ENCODE data around the gene PIPOX. TPM values are rescaled to one million over a fixed set of nuclear protein-coding genes. Genes with fewer than 3 reads are reported as not detected.

The PIPOX gene
- total RNA-seq, 2 experiments from 2014 or later: 1.5 to 2.4 TPM

DNA sequence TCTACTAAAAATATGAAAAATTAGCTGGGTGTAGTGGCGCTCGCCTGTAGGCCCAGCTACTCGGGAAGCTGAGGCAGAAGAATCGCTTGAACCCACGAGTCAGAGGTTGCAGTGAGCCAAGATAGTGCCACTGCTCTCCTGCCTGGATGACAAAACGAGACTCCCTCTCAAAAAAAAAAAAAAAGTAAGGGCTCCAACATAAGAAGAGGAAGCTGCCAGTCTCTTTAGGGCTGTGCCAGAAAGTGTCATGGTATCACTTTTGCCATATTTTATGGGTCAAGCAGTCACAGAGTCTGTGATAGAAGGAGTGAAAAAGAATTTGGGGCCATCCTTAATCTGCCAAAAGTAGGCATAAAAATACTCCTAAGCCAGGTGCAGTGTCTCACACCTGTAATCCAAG is 1.4 kb upstream of the PIPOX start:
- Mint-ChIP-seq H3K9me3 (no peaks in the 10 kb centered on the region), H3K27me3 (peaks cover 10% of the 10 kb centered on the region), H3K4me1 (ENCODE audit: low read depth) (peaks cover 4% of the 10 kb centered on the region), H3K4me3 (no peak overlapping the region), H3K36me3 (no peaks in the 10 kb centered on the region), H3K27ac (no peak overlapping the region)
- ChIA-PET POLR2A (no interaction called here), CTCF (interaction anchor here (0.7 kb wide), 1 partner anchor 8 kb away, joined by 3 read pairs; no protein-coding TSS in a partner anchor)
- DNase-seq: no peak
- intact Hi-C loops (cut with micrococcal nuclease): no loop called here

DNA sequence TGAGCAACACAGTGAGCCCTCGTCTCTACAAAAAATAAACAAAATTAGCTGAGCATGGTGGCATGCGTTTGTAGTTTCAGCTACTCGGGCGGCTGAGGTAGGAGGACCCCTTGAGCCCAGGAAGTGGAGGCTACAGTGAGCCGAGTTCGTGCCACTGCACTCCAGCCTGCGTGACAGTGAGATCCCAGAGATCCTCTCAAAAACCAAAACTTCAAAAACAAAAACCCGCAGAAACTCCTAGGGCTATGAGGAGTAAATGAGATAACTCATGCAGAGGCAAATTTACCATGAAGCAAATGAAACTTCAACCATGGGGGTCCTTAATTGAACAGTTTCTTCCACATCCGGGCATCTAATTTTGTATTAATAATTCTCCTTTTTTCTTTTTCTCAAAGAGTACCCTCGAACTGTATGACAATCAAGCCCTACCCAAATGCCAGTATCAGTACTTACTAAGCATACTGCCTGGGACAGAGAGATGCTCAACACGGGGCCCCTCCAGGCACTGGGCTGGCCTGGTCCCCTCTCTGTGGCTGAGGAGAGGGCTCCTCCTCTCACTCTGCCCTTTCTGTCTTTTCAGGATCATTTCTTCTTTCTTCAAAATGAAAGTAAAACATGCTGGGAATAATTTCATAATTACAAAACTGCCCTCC is 789 bp upstream of the PIPOX start:
- Mint-ChIP-seq H3K4me1 (ENCODE audit: low read depth) (peaks cover 4% of the 10 kb centered on the region), H3K27ac (no peak overlapping the region), H3K36me3 (no peaks in the 10 kb centered on the region), H3K27me3 (peaks cover 10% of the 10 kb centered on the region), H3K4me3 (no peak overlapping the region), H3K9me3 (no peaks in the 10 kb centered on the region)
- DNase-seq: no peak
- ChIA-PET POLR2A (no interaction called here), CTCF (interaction anchor here (0.7 kb wide), 1 partner anchor 9 kb away, joined by 3 read pairs; no protein-coding TSS in a partner anchor)
- intact Hi-C loops (cut with micrococcal nuclease): no loop called here

DNA sequence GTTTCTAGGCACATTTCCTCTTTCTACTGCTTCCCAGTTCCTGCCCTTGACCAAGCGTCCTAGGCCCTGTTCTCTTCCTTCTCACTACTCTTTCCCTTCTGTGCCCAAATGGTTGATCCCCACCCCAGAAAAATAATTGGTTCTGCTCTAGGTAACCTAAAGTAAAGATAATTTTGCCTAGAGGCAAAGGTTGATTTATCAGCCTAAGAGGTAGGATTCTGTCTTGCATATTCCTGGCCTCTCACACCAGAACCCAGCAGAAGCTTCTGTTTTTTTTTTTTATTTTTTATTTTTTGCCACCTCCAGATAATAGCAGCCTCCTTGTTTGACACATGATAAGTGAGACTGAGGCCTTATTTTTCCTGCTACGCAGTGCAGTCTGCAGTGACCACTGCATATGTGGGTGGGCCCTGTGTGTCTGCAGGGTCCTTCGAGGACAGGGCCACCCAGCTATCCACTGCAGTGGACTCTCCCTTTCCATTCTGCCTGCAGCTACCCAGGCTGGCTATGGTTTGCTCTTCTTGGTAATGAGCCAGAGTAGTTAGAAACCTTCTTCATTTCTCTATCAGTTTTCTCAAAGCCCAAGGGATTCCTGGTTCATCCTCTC is 701 bp downstream of the PIPOX start:
- Mint-ChIP-seq H3K27me3 (peaks cover 14% of the 10 kb centered on the region), H3K4me1 (ENCODE audit: low read depth) (peaks cover 10% of the 10 kb centered on the region), H3K4me3 (no peak overlapping the region), H3K27ac (no peak overlapping the region), H3K36me3 (no peaks in the 10 kb centered on the region), H3K9me3 (no peaks in the 10 kb centered on the region)
- intact Hi-C loops (cut with micrococcal nuclease): no loop called here
- DNase-seq: no peak
- POLR2A ChIA-PET: no interaction called here
- CTCF ChIA-PET: interaction anchor here (0.8 kb wide), 1 partner anchor 68 kb away, joined by 4 read pairs; no protein-coding TSS in a partner anchor

DNA sequence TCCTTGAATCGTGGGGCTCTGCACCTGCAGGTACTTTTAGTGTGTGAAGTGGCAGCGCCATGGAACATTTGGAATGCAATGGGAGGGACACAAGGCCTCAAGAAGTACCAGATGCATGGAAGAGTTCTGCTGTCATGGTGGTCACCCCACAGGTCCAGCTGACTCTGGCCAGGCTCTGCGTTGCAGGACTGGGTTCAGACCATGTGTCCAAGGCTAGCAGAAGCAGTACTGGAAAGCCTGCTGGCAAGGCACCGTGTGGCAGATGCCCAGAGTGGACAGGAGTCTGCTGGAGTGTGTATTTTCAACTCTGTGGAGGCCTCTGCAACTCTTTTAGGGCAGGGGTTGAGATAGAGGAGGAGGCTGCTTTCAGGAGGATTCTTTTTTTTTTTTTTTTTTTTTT is 2.1 kb downstream of the PIPOX start:
- ChIA-PET CTCF (no interaction called here), POLR2A (no interaction called here)
- DNase-seq: no peak
- intact Hi-C loops (cut with micrococcal nuclease): no loop called here
- no peak overlapping the region for H3K27ac Mint-ChIP-seq
- peaks cover 11% of the 10 kb centered on the region for H3K4me1 Mint-ChIP-seq (ENCODE audit: low read depth)
- no peak overlapping the region for H3K4me3 Mint-ChIP-seq
- no peaks in the 10 kb centered on the region for H3K36me3 Mint-ChIP-seq
- H3K9me3 Mint-ChIP-seq: no peaks in the 10 kb centered on the region
- H3K27me3 Mint-ChIP-seq: peaks cover 16% of the 10 kb centered on the region

DNA sequence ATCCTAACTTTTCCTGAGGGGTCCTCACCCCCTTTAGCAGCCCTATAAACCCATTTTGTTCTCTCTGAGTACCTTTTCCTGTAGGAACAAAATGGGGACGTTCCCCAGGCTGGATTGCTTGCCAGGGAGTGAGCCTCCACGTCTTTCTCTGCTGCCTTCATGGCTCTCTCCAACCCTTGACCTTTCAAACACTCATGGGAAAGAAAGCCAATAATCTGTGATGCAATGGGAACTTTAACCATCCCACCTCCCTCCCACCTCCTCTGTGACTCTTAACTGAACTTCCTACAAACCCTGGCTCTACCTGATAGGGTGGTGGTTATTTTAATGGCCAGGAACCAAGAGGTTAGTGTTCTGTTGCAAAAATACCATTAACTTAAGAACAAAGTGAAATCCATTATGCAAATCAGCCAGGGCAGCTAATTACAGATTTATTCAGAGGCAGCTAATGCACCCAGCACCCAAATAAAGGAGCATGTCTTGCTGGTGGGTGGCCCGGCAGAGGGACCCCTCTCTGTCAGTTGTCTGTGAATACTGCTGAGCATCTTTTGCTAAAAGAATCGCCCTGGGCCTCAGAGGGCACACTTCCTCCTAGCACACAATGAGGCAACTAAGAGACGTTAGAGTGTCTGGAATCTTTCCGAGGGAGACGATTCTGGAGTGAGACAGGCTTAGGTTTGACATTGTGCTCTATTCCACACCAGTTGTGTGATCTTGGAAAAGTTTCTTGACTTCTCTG is 3.0 kb downstream of the PIPOX start:
- H3K27ac Mint-ChIP-seq: no peak overlapping the region
- H3K4me1 Mint-ChIP-seq (ENCODE audit: low read depth): peaks cover 11% of the 10 kb centered on the region
- ChIA-PET POLR2A (no interaction called here), CTCF (interaction anchor here (1.9 kb wide), 1 partner anchor 80 kb away, joined by 6 read pairs; no protein-coding TSS in a partner anchor)
- peaks cover 16% of the 10 kb centered on the region for H3K27me3 Mint-ChIP-seq
- H3K36me3 Mint-ChIP-seq: no peaks in the 10 kb centered on the region
- intact Hi-C loops (cut with micrococcal nuclease): no loop called here
- H3K4me3 Mint-ChIP-seq: no peak overlapping the region
- H3K9me3 Mint-ChIP-seq: no peaks in the 10 kb centered on the region
- DNase-seq: no peak

DNA sequence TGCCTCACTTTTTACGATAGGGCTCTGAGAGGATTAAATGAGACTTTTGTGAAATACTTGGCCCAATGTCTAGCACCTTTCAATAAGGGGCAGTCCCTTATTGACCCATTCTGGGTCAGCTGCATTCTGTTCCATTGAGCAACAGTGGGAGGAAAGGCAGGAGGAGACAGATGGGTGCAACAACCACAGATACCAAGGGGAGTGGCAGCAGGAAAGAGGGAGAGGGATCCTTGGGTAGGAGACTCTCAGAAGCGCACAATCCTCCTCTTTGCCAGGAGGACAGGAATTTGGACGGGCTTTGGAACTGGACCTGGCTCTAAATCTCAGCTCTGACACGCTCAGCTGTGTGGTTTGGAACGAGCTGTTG is 3.5 kb downstream of the PIPOX start:
- intact Hi-C loops (cut with micrococcal nuclease): no loop called here
- H3K27me3 Mint-ChIP-seq: peaks cover 16% of the 10 kb centered on the region
- ChIA-PET POLR2A (no interaction called here), CTCF (interaction anchor here (1.9 kb wide), 1 partner anchor 81 kb away, joined by 6 read pairs; no protein-coding TSS in a partner anchor)
- DNase-seq: no peak
- H3K4me1 Mint-ChIP-seq (ENCODE audit: low read depth): peaks cover 11% of the 10 kb centered on the region
- H3K9me3 Mint-ChIP-seq: no peaks in the 10 kb centered on the region
- H3K36me3 Mint-ChIP-seq: no peaks in the 10 kb centered on the region
- H3K27ac Mint-ChIP-seq: no peak overlapping the region
- H3K4me3 Mint-ChIP-seq: no peak overlapping the region

DNA sequence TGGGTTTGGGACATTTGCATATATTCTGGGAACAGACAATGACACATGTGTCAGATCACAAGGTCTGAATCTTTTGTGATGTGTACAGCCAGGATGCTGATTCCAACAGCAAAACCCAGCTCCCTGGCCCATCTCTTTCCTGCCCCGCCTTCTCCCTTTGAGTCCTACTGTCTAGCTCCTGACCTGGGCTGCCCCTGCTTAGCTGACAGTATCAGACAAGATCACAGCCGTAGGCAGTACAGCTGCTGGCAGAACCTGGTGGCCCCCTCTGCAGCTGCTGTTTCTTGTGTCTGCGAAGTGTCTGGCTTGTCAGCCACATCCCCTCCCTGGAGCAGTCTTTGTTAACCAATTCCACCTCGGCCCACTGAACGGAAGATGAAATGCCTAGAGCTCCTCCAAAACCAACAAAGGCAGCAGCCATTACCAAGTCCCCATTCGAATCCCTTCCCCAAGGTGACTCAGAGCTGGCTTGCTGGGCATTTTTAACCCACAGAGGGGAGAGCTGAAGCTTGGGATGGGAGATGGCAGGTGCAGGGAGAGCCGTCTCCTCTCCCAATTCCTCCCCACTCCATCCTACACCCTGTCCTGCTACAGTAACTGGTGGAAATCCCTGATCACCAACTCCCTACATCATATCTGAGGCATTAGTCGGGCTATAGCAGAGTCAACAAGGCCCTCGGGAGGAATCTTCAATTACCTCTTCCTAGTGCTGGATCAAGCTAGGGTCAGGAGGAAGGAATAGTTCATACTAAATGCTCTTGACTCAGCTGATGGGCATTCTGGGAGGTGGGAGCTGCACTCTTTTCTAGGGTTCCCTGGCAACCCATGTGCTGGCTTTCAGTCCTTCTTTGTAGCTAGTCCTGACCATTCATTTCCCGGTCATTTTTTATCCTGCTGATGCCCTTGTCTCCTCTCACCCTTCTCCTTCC is 5.8 kb downstream of the PIPOX start:
- no peak overlapping the region for H3K27ac Mint-ChIP-seq
- ChIA-PET CTCF (interaction anchor here (1.4 kb wide), 2 partner anchors 24 to 83 kb away, joined by 4 to 5 read pairs; no protein-coding TSS in a partner anchor), POLR2A (no interaction called here)

DNA sequence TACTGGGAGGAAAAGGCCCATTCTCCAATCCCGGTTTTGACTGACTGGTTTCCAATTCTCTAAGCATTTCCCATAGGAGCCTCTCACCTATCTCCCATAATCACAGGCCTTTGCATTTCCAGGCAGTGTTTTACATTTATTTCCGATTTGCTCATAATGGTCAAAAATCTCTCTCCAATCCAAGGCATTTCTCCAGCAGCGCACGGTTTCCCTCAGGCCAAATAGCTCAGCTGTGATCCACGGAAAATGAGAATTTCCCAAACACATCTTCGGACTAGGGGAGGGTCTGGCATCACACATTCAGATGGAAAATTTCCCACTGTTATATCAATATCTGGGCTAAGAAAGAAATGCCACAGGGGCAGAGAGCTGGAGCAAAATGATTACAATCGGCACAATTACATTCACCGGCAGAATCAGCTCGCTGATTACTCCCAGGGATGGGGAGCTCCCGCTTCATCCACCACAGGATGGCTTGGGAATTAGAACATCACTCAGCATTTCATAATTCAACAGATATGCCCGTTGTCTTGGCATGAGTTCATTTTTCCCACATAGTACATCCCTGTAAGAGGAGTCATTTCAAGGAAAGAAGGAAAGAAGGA is 6.7 kb downstream of the PIPOX start:
- H3K4me3 Mint-ChIP-seq: no peak overlapping the region
- H3K27me3 Mint-ChIP-seq: peaks cover 11% of the 10 kb centered on the region
- ChIA-PET CTCF (interaction anchor here (1.4 kb wide), 1 partner anchor 23 kb away, joined by 4 read pairs; no protein-coding TSS in a partner anchor), POLR2A (no interaction called here)
- H3K36me3 Mint-ChIP-seq: no peaks in the 10 kb centered on the region
- no peak for DNase-seq
- no peaks in the 10 kb centered on the region for H3K9me3 Mint-ChIP-seq
- H3K27ac Mint-ChIP-seq: no peak overlapping the region
- intact Hi-C loops (cut with micrococcal nuclease): no loop called here
- H3K4me1 Mint-ChIP-seq (ENCODE audit: low read depth): peaks cover 6% of the 10 kb centered on the region

More for the DNA sequence above, 5.8 kb downstream of the PIPOX start:
- Mint-ChIP-seq H3K27me3 (peaks cover 11% of the 10 kb centered on the region), H3K36me3 (no peaks in the 10 kb centered on the region), H3K4me1 (ENCODE audit: low read depth) (peaks cover 6% of the 10 kb centered on the region), H3K4me3 (no peak overlapping the region), H3K9me3 (no peaks in the 10 kb centered on the region)
- DNase-seq: peak; percentile 10
- intact Hi-C loops (cut with micrococcal nuclease): no loop called here

DNA sequence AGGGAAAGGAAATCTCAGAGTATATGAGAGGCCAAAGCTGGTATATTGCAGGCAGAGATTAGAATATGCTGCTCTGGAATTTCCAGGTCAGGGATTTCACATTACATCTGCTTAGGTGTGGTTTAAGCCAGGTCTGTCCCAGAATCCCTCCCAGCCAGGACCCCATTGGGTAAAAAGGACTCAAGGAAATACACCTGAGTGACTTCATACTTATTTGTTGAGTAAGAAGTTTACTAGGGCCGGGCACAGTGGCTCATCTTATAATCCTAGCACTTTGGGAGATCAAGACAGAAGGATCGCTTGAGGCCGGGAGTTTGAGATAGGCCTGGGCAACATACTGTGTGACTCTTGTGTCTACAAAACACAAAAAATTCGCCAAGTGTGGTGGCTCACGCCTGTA is 7.2 kb downstream of the PIPOX start:
- no peak for DNase-seq
- H3K4me3 Mint-ChIP-seq: no peak overlapping the region
- no peaks in the 10 kb centered on the region for H3K36me3 Mint-ChIP-seq
- H3K4me1 Mint-ChIP-seq (ENCODE audit: low read depth): peaks cover 6% of the 10 kb centered on the region
- ChIA-PET CTCF (interaction anchor here (1.1 kb wide), 1 partner anchor 85 kb away, joined by 3 read pairs; no protein-coding TSS in a partner anchor), POLR2A (no interaction called here)
- no peak overlapping the region for H3K27ac Mint-ChIP-seq
- intact Hi-C loops (cut with micrococcal nuclease): no loop called here
- no peaks in the 10 kb centered on the region for H3K9me3 Mint-ChIP-seq
- H3K27me3 Mint-ChIP-seq: peaks cover 11% of the 10 kb centered on the region

DNA sequence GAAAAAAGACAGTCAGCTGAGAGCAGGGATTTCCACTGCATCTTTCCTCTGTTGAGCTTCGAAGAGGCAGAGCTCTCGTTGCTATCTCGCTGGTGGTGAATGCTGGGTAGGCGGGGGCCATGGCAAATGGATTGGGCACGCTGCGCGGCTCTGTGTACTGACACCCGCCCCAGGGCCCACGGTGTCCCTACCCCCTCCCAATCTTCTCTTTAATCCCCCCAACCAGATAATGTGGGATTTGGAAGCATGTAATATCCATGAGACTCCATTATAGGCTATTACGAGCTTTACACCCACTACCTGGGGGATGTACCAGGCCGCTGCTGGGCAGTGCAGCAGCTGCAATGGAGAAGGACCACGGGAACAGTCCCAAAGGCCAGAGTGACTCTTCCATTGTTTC is 8.3 kb downstream of the PIPOX start:
- Mint-ChIP-seq H3K36me3 (no peaks in the 10 kb centered on the region), H3K4me1 (ENCODE audit: low read depth) (peaks cover 6% of the 10 kb centered on the region), H3K4me3 (no peak overlapping the region), H3K27ac (no peak overlapping the region), H3K27me3 (peaks cover 10% of the 10 kb centered on the region), H3K9me3 (no peaks in the 10 kb centered on the region)
- CTCF ChIA-PET: interaction anchor here (0.7 to 1.1 kb wide), 2 partner anchors 61 to 86 kb away, joined by 3 read pairs; no protein-coding TSS in a partner anchor
- POLR2A ChIA-PET: no interaction called here
- intact Hi-C loops (cut with micrococcal nuclease): no loop called here
- no peak for DNase-seq

DNA sequence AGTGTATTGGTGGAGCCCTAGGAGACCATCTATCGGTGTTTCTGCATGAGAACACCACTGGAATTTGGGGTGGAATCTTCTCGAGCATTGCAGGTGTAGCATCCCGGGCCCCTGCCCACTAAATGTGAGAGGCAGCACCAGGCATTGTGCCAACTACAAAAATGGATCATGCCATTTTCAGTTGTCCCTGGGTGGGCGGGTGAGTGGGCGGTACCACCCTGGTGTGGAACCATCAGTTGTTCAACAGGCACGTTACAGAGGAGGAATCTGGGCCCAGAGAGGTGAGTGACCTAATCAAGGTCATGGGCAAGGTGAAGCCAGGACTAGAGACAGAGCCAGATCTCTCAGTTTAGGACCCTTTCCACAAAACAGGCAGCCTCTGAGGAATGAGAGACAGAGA is 8.8 kb downstream of the PIPOX start:
- Mint-ChIP-seq H3K27ac (no peak overlapping the region), H3K36me3 (no peaks in the 10 kb centered on the region), H3K4me3 (no peak overlapping the region), H3K9me3 (no peaks in the 10 kb centered on the region), H3K27me3 (peaks cover 5% of the 10 kb centered on the region), H3K4me1 (ENCODE audit: low read depth) (peaks cover 6% of the 10 kb centered on the region)
- ChIA-PET CTCF (no interaction called here), POLR2A (no interaction called here)
- DNase-seq: peak; percentile 18
- intact Hi-C loops (cut with micrococcal nuclease): no loop called here
